A549 (cell line): Measurements from ENCODE around the gene HHLA2. TPM values are rescaled to one million over a fixed set of nuclear protein-coding genes. Genes with fewer than 3 reads are reported as not detected.

Experiments
- ATAC-seq, 2 experiments: fragments of 200-7000 bp in 1 of 2; fragments of >200 bp in 1 of 2; cut with Nextera tagmentation in 1 of 2; cut with Tn5 transposase in 1 of 2; 3 replicates each; pipeline versions ENCODE4 v1.8.0 to v1.9.1; 2018 to 2020; ENCODE audit warnings: mild to moderate bottlenecking in 1 of 2, moderate library complexity in 1 of 2
- CTCF ChIA-PET: fragments of 300-600 bp; sonication (Branson Sonifier 250); formaldehyde crosslinking; extraction: SDS; loops from one replicate; lab custom pipeline; 2021; ENCODE audit warnings: antibody characterized with exemption, inconsistent platforms; lab: Yijun Ruan, JAX
- POLR2A ChIA-PET: fragments of 350-600 bp; formaldehyde crosslinking; extraction: SDS; loops from one replicate; lab custom pipeline; 2021; ENCODE audit warnings: antibody characterized with exemption, inconsistent platforms; lab: Yijun Ruan, JAX
- DNase-seq, 2 experiments: peaks; one replicate each; pipeline versions ENCODE4 v3.0.0 to v3.0.0-alpha.2; 2011 to 2016; ENCODE audit warnings: low read depth in 1 of 2, low spot score in 1 of 2
- FAIRE-seq: peaks from 2 replicates; lab custom pipeline; 2011; peaks lifted over from hg19 to GRCh38; lab: Jason Lieb, UNC
- H3K27ac ChIP-seq, 2 experiments: fragments of >200 bp; sonication (Bioruptor Twin); formaldehyde crosslinking; 3 replicates each; pipeline ENCODE4 v1.5.1; 2016 to 2017
- H3K4me1 ChIP-seq: fragments of >200 bp; sonication (Bioruptor Twin); formaldehyde crosslinking; 3 replicates; pipeline ENCODE4 v1.6.1; 2016
- H3K4me2 ChIP-seq: fragments of >200 bp; sonication (Bioruptor Twin); formaldehyde crosslinking; 3 replicates; pipeline ENCODE4 v1.6.1; 2016
- H3K4me3 ChIP-seq: fragments of >200 bp; sonication (Bioruptor Twin); formaldehyde crosslinking; 3 replicates; pipeline ENCODE4 v1.5.1; 2016
- H3K9me3 ChIP-seq: fragments of >200 bp; sonication (Bioruptor Twin); formaldehyde crosslinking; 3 replicates; pipeline ENCODE4 v1.6.1; 2016
- ATOH8 ChIP-seq: fragments of 250-450 bp; sonication (Bioruptor Pico); IDR thresholded peaks from 2 replicates; pipeline ENCODE4 v1.5.0; 2020; ENCODE audit warnings: low read depth, mild to moderate bottlenecking, moderate library complexity
- CHD2 ChIP-seq: fragments of 150-350 bp; IDR thresholded peaks from 2 replicates; pipeline ENCODE4 v1.6.1; 2014; ENCODE audit warnings: low read length; ENCODE audit not compliant: partially characterized antibody
- FOXS1 ChIP-seq: fragments of 250-450 bp; sonication (Bioruptor Pico); IDR thresholded peaks from 2 replicates; pipeline ENCODE4 v1.5.0; 2020; ENCODE audit warnings: mild to moderate bottlenecking, moderate library complexity
- HDAC2 ChIP-seq: fragments of 200-600 bp; sonication (generic); IDR thresholded peaks from 2 replicates; pipeline ENCODE4 v1.6.1; 2016
- HES2 ChIP-seq: fragments of >200 bp; sonication (Bioruptor Twin); formaldehyde crosslinking; IDR thresholded peaks from 2 replicates; pipeline ENCODE4 v1.6.1; 2016
- HOXB5 ChIP-seq: fragments of 250-450 bp; sonication (Bioruptor Pico); IDR thresholded peaks from 2 replicates; pipeline ENCODE4 v1.5.0; 2020; ENCODE audit warnings: mild to moderate bottlenecking, moderate library complexity
- MAZ ChIP-seq: fragments of 150-350 bp; IDR thresholded peaks from 2 replicates; pipeline ENCODE4 v1.6.1; 2014; ENCODE audit warnings: antibody characterized with exemption, low read depth, low read length, borderline replicate concordance
- NPAS2 ChIP-seq: fragments of 250-450 bp; sonication (Bioruptor Pico); IDR thresholded peaks from 2 replicates; pipeline ENCODE4 v1.8.0; 2022; ENCODE audit warnings: mild to moderate bottlenecking, moderate library complexity, borderline replicate concordance
- REST ChIP-seq: fragments of 200-600 bp; sonication (generic); IDR thresholded peaks from 2 replicates; pipeline ENCODE4 v1.6.1; 2016; ENCODE audit warnings: antibody characterized with exemption, mild to moderate bottlenecking, moderate library complexity
- SMC3 ChIP-seq: fragments of >200 bp; sonication (Bioruptor Twin); formaldehyde crosslinking; IDR thresholded peaks from 3 replicates; pipeline ENCODE4 v1.6.1; 2018; ENCODE audit warnings: inconsistent platforms
- TFCP2L1 ChIP-seq: fragments of 250-450 bp; sonication (Bioruptor Pico); IDR thresholded peaks from 2 replicates; pipeline ENCODE4 v1.5.0; 2021; ENCODE audit warnings: mild to moderate bottlenecking
- TP53 ChIP-seq: fragments of 250-450 bp; sonication (Bioruptor Pico); IDR thresholded peaks from 2 replicates; pipeline ENCODE4 v1.5.0; 2021; ENCODE audit warnings: mild to moderate bottlenecking, moderate library complexity
- USF2 ChIP-seq: fragments of 450-650 bp; IDR thresholded peaks from 2 replicates; pipeline ENCODE4 v1.6.1; 2014; ENCODE audit warnings: antibody characterized with exemption
- ZSCAN20 ChIP-seq: fragments of 250-450 bp; sonication (Bioruptor Pico); IDR thresholded peaks from 2 replicates; pipeline ENCODE4 v1.8.0; 2022; ENCODE audit warnings: mild to moderate bottlenecking, moderate library complexity
- WGBS: methylation state at CpG from one replicate; pipeline ENCODE4 v1.1.6; 2017; ENCODE audit errors: missing lambda C conversion rate; 5-methylcytosine and 5-hydroxymethylcytosine counted together
- polyA plus RNA-seq, 4 experiments: library from polyadenylated mRNA; depleted of rRNA in 3 of 4; stranded (reverse); fragments of >200 nt; fragmentation: RNase III in 1 of 4; extraction: RNeasy Plus Mini Kit Qiagen cat#74134 plus additional on column Dnase treatment in 1 of 4; gene quantifications; 2 replicates in 3 of 4; 3 replicates in 1 of 4; pipeline ENCODE4 v1.2.3, GENCODE V29; 2011 to 2017

Gene HHLA2
- polyA plus RNA-seq, 2 of the 4 experiments (the other 2 are of a cell fraction), result 0.08 to 0.48 TPM

GRCh38 chr3:108345492-108346205, 49.3 kb downstream of the HHLA2 start:
- FAIRE-seq, result no peak
- Histone ChIP-seq H3K4me3 (no peak overlapping the region), H3K9me3 (no peaks in the 10 kb centered on the region), H3K4me1 (no peaks in the 10 kb centered on the region), H3K27ac (no peak overlapping the region), H3K4me2 (no peak overlapping the region)
- WGBS, result 24% methylated on average over 6 of the region's 6 CpGs
- CTCF ChIA-PET, result interaction anchor here (1.0 kb wide), 1 partner anchor 675 kb away, joined by 4 read pairs; no protein-coding TSS in a partner anchor
- no peak for ATAC-seq
- no peak for TF ChIP-seq HOXB5 (CRISPR knock-in tag)
- DNase-seq, result no peak
- POLR2A ChIA-PET, result no interaction called here

GRCh38 chr3:108346301-108347227, 50.2 kb downstream of the HHLA2 start:
- CTCF ChIA-PET, result interaction anchor here (1.0 kb wide), 1 partner anchor 676 kb away, joined by 4 read pairs; no protein-coding TSS in a partner anchor

More at GRCh38 chr3:108346301-108347227, 50.2 kb downstream of the HHLA2 start:
- no peak overlapping the region for H3K27ac ChIP-seq
- ATAC-seq (no peak), FAIRE-seq (no peak), DNase-seq (no peak)
- TF ChIP-seq CHD2 (no peak), MAZ (no peak), ZSCAN20 (CRISPR knock-in tag) (no peak), FOXS1 (CRISPR knock-in tag) (no peak), TP53 (no peak), NPAS2 (no peak), ATOH8 (no peak), SMC3 (no peak), TFCP2L1 (CRISPR knock-in tag) (no peak), HDAC2 (no peak), HES2 (no peak), USF2 (no peak), REST (no peak)
- 35% methylated on average over 5 of the region's 5 CpGs for WGBS
- H3K9me3 ChIP-seq, result no peaks in the 10 kb centered on the region
- H3K4me1 ChIP-seq, result no peaks in the 10 kb centered on the region
- POLR2A ChIA-PET, result no interaction called here
- H3K4me2 ChIP-seq, result no peak overlapping the region
- H3K4me3 ChIP-seq, result no peak overlapping the region
